NOMO-1 treated with DMSO at 0.1 percent for 48 hours (cell line): ENCODE results near the gene SERPINB1.
"Not testable (repeated sequence)": the region's sequence is repeated elsewhere in the genome, so short reads cannot be mapped to it uniquely, and the experiment has no call there.

Experiments used
- DNase-seq: peaks from one replicate; lab custom pipeline; 2025; ENCODE audit not compliant: unreplicated experiment; lab: John Stamatoyannopoulos, UW

The SERPINB1 gene

GRCh38 chr6:2866171-2866846 is 24.6 kb upstream of the SERPINB1 start:
- DNase-seq = no peak

- DNase-seq = no peak
Measured at GRCh38 chr6:2865694-2866151, 24.1 kb upstream of the SERPINB1 start.

GRCh38 chr6:2865270-2865669 is 23.6 kb upstream of the SERPINB1 start:
- DNase-seq = no peak

- DNase-seq = no peak
Measured at GRCh38 chr6:2863901-2864300, 22.2 kb upstream of the SERPINB1 start.

GRCh38 chr6:2862712-2863181 is 21.1 kb upstream of the SERPINB1 start:
- peak; percentile 28 for DNase-seq

DNA sequence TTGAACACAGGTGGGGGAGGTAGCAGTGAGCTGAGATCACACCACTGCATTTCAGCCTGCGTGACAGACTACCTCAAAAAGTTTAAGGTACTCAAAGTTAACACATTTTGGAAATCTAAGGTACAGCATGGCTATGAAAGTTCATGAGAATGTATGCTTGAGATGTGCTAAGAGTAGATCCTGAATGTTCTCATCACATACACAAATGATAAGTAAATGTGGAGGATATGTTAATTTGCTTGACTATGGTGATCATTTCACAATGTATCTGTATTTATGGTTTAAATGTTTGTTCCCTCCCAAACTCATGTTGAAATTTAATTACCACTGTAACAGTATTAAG is 20.1 kb upstream of the SERPINB1 start:
- DNase-seq = no peak

GRCh38 chr6:2861060-2861821 is 19.6 kb upstream of the SERPINB1 start:
- peak; percentile 35 for DNase-seq

DNA sequence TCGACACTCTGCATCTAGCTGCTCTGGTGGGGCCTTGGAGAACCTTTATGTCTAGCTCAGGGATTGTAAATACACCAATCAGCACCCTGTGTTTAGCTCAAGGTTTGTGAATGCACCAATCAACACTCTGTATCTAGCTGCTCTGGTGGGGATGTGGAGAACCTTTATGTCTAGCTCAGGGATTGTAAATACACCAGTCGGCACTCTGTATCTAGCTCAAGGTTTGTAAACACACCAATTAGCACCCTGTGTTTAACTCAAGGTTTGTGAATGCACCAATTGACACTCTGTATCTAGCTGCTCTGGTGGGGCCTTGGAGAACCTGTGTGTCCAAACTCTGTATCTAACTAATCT is 19.0 kb upstream of the SERPINB1 start:
- not testable (repeated sequence) for DNase-seq

GRCh38 chr6:2859798-2860705 is 18.4 kb upstream of the SERPINB1 start:
- DNase-seq = not testable (repeated sequence)

DNA sequence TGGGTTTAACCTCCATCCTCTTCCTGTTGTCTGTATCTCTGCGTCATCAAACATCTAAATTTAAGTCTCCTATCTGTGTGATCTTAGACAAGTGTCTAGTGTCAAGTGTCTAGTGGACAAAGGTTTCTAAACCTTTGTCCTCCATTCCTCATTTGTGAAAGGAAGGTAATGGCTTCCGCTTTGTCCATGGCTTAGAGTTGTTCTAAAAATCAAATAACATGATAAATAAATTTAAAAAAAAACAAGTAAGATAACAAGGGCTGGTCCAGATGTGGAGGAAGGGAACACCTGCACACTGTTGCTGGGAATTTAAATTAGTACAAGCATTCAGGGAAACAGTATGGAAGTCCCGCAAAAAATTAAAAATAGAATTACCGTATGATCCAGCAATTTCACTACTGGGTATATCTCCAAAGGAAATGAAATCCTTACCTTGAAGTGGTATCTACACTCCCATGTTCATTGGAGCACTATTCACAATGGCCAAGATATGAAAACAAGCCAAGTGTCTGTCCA is 17.6 kb upstream of the SERPINB1 start:
- no peak for DNase-seq

DNA sequence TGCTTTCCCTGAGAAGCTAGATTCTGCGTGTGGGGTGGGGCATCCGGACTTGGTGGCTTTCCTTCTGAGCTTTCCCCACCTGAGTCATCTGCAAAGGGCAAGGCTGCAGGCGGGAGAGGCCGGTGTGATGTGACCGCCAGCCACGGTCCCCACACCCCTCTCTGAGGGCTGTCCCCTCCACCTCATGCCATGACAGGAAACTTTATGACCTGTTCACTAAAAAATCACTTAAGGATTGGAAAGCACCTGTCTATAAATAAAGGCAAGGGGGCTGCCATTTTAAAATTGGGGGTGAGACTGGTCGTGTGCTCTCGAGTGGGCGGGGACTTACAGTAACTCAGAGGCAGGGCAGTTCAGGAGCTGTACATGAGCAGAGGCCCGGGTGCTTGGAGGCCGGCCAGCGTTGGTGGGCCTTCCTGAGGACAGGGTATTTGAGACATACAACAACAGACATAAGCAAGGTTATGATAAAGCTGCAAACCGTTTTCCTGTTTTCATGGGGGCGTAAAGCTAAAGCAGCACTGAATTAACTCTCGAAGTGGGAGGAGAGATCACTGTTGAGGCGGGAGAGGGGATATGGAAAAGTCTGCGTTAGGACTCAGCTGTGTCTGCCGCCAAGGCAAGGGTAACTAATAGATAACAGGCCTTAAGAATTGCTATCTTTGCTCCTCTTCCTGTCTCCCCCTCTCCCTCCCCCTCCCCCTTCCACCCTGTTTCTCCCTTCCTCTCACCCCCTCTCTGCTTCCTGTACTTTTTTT is 16.1 kb upstream of the SERPINB1 start:
- DNase-seq = no peak

DNA sequence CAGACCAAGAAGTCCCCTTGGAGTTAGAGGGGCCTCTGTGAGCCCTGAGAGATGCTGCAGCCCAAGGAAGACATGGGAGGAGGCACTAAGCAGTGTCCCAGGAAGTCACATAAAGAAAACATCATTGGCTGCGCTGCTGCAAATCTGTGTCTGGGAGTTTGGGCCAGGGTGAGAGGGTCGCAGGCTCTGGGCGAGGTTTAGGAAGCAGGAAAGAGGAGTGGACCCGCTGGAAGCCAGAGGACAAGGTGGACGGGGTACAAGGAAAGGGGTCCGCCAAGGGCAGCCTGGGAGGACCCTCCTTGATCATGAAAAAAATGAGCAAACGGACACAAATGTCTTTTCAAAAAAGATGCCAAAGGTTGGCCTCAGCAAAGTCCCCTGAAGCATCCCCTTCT is 15.5 kb upstream of the SERPINB1 start:
- no peak for DNase-seq

- no peak for DNase-seq
Measured at GRCh38 chr6:2855061-2855519, 13.4 kb upstream of the SERPINB1 start.

DNA sequence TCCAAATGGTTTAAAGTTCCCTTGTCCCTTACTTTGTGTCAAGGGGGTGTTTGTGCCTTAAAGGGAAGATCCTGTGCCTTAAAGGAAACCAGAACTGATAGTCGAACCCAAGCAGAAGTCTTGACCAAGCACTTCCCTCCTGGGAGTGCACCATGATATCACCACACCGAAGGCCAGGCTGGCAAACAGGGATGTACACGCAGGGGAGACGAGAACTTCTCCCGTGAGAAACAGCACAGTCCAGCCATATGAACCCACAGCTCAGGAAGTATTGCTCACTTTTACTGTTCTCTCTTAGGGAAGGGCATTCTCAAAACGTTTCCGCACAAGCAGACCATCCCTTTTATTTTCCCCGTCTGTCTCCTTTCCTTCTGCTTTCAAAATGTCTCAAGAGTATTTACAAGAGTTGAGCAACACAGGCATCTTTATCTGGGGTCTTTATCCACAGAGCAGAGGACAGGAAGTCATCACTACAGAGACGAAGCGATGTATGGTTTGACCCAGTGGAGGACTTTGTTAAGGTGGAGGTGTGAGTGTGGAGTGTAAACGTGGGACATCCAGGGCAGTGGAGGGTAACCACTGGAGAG is 12.8 kb upstream of the SERPINB1 start:
- DNase-seq = peak; percentile 84

- peak; percentile 90 for DNase-seq
Measured at GRCh38 chr6:2853769-2854395, 12.2 kb upstream of the SERPINB1 start.

DNA sequence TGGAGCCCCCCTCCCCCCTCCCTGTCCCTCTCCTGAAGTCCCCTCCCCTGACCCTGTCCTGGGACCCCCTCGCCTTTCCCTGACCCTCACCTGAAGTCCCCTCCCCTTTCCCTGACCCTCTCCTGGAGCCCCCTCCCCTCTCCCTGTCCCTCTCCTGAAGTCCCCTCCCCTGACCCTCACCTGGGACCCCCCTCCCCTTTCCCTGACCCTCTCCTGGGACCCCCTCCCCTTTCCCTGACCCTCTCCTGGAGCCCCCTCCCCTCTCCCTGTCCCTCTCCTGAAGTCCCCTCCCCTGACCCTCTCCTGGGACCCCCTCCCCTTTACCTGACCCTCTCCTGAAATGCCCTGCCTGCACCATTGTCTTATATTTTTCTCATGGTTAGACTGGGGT is 11.7 kb upstream of the SERPINB1 start:
- not testable (repeated sequence) for DNase-seq

DNA sequence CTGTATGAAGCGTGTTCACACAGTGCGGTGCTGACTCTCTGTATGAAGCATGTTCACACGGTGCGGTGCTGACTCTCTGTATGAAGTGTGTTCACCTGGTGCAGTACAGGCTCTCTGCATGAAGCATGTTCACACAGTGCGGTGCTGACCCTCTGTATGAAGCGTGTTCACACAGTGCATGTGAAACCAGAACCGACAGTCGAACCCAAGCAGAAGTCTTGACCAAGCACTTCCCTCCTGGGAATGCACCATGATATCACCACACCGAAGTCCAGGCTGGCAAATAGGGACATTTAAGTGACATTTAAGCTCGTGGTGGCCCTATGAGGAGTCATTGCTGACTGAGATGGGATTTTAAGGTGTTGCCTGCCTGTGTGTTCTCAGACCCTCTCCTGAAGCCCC is 11.3 kb upstream of the SERPINB1 start:
- no peak for DNase-seq

DNA sequence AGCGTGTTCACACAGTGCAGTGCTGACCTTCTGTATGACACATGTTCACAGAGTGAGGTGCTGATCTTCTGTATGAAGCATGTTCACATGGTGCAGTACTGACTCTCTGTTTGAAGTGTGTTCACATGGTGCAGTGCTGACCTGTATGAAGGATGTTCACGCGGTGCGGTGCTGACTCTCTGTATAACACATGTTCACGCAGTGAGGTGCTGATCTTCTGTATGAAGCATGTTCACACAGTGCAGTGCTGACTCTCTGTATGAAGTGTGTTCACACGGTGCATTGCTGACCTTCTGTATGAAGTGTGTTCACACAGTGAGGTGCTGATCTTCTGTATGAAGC is 10.8 kb upstream of the SERPINB1 start:
- DNase-seq = no peak

GRCh38 chr6:2851727-2852513 is 10.3 kb upstream of the SERPINB1 start:
- DNase-seq = no peak
